Smooth muscle cell (in vitro differentiated cells): ENCODE results near the gene AGAP1. TPM values are rescaled to one million over a fixed set of nuclear protein-coding genes. Genes with fewer than 3 reads are reported as not detected.

Source experiments
- DNase-seq: peaks from one replicate; lab custom pipeline; 2025; ENCODE audit not compliant: unreplicated experiment; lab: John Stamatoyannopoulos, UW
- H2AFZ ChIP-seq: fragments of 200-600 bp; sonication (generic); 2 replicates; pipeline ENCODE4 v1.6.0; 2016; ENCODE audit warnings: antibody characterized with exemption, low read depth, mild to moderate bottlenecking
- H3F3A ChIP-seq: fragments of 200-600 bp; sonication (generic); 2 replicates; pipeline ENCODE4 v1.6.0; 2017; ENCODE audit warnings: antibody characterized with exemption, low read depth
- H3K27ac ChIP-seq: fragments of 200-600 bp; sonication (generic); 2 replicates; pipeline ENCODE4 v1.5.1; 2016; ENCODE audit warnings: low read depth, mild to moderate bottlenecking
- H3K27me3 ChIP-seq: fragments of 200-600 bp; sonication (generic); 2 replicates; pipeline ENCODE4 v1.6.1; 2016; ENCODE audit warnings: low read depth, mild to moderate bottlenecking
- H3K36me3 ChIP-seq: fragments of 200-600 bp; sonication (generic); 2 replicates; pipeline ENCODE4 v1.5.1; 2016; ENCODE audit warnings: low read depth
- H3K4me1 ChIP-seq: fragments of 200-600 bp; sonication (generic); 2 replicates; pipeline ENCODE4 v1.5.1; 2016; ENCODE audit warnings: low read depth
- H3K4me2 ChIP-seq: fragments of 200-600 bp; sonication (generic); 2 replicates; pipeline ENCODE4 v1.6.0; 2016; ENCODE audit warnings: mild to moderate bottlenecking
- H3K4me3 ChIP-seq: fragments of 200-600 bp; sonication (generic); 2 replicates; pipeline ENCODE4 v1.5.1; 2016; ENCODE audit warnings: mild to moderate bottlenecking
- H3K79me2 ChIP-seq: fragments of 200-600 bp; sonication (generic); 2 replicates; pipeline ENCODE4 v1.6.0; 2016; ENCODE audit warnings: low read depth, mild to moderate bottlenecking
- H3K9ac ChIP-seq: fragments of 200-600 bp; sonication (generic); 2 replicates; pipeline ENCODE4 v1.6.0; 2016; ENCODE audit warnings: low read depth
- H3K9me3 ChIP-seq: fragments of 200-600 bp; sonication (generic); replicated peaks from 2 replicates; pipeline ENCODE4 v1.5.1; 2016; ENCODE audit warnings: low read depth
- H4K20me1 ChIP-seq: fragments of 200-600 bp; sonication (generic); 2 replicates; pipeline ENCODE4 v1.6.0; 2016; ENCODE audit warnings: low read depth
- CTCF ChIP-seq: fragments of 200-600 bp; sonication (generic); IDR thresholded peaks from 2 replicates; pipeline ENCODE4 v1.5.1; 2017; ENCODE audit warnings: borderline replicate concordance, mild to moderate bottlenecking, antibody characterized with exemption; ENCODE audit not compliant: insufficient read depth, poor library complexity, severe bottlenecking
- WGBS: methylation state at CpG from one replicate; pipeline ENCODE4 v1.1.7; 2016; ENCODE audit warnings: low lambda C conversion rate; 5-methylcytosine and 5-hydroxymethylcytosine counted together
- polyA plus RNA-seq: library from polyadenylated mRNA; unstranded; fragments of >200 nt; fragmentation: Nextera tagmentation; extraction: Ambion mirVana; gene quantifications from 2 replicates; pipeline ENCODE4 v1.2.1, GENCODE V29; 2016
- total RNA-seq: library from RNA; depleted of rRNA; stranded (reverse); fragments of >200 nt; gene quantifications from 2 replicates; pipeline ENCODE4 v1.2.3, GENCODE V29; 2014

AGAP1 gene
- total and polyA plus RNA-seq, 2 experiments from 2014 or later, result 3.9 to 9.8 TPM

GRCh38 chr2:235554936-235555335 lies 61.1 kb downstream of the AGAP1 start:
- DNase-seq, result no peak
- Histone ChIP-seq H4K20me1 (peaks cover 100% of the 10 kb centered on the region), H3K4me2 (no peak overlapping the region), H3K9ac (no peak overlapping the region), H3F3A (peaks cover 3% of the 10 kb centered on the region), H3K4me1 (no peaks in the 10 kb centered on the region), H3K4me3 (no peak overlapping the region), H3K27me3 (no peaks in the 10 kb centered on the region), H3K27ac (no peak overlapping the region), H3K36me3 (no peaks in the 10 kb centered on the region), H3K79me2 (peaks cover 64% of the 10 kb centered on the region), H2AFZ (no peak overlapping the region), H3K9me3 (no peaks in the 10 kb centered on the region)
- TF ChIP-seq CTCF, result no peak
- 94% methylated on average over 9 of the region's 9 CpGs for WGBS

GRCh38 chr2:235555371-235555770 lies 61.5 kb downstream of the AGAP1 start:
- Histone ChIP-seq H3K27ac (no peak overlapping the region), H3K4me3 (no peak overlapping the region), H3K27me3 (no peaks in the 10 kb centered on the region), H3K36me3 (no peaks in the 10 kb centered on the region), H3K4me2 (no peak overlapping the region), H3K9me3 (no peaks in the 10 kb centered on the region), H3K9ac (no peak overlapping the region), H2AFZ (no peak overlapping the region), H3K4me1 (no peaks in the 10 kb centered on the region), H3K79me2 (peaks cover 68% of the 10 kb centered on the region), H4K20me1 (peaks cover 100% of the 10 kb centered on the region), H3F3A (peaks cover 3% of the 10 kb centered on the region)
- 96% methylated on average over 6 of the region's 6 CpGs for WGBS
- TF ChIP-seq CTCF, result no peak
- no peak for DNase-seq

GRCh38 chr2:235556086-235556485 lies 62.2 kb downstream of the AGAP1 start:
- peaks cover 100% of the 10 kb centered on the region for H4K20me1 ChIP-seq
- WGBS, result 98% methylated on average over 3 of the region's 3 CpGs

More at GRCh38 chr2:235556086-235556485, 62.2 kb downstream of the AGAP1 start:
- Histone ChIP-seq H3K79me2 (peaks cover 67% of the 10 kb centered on the region), H3K27me3 (no peaks in the 10 kb centered on the region), H3K9me3 (no peaks in the 10 kb centered on the region), H3K27ac (no peak overlapping the region), H2AFZ (no peak overlapping the region), H3K4me3 (no peak overlapping the region), H3K9ac (no peak overlapping the region), H3K36me3 (no peaks in the 10 kb centered on the region), H3K4me2 (no peak overlapping the region), H3F3A (peaks cover 3% of the 10 kb centered on the region), H3K4me1 (peaks cover under 1% of the 10 kb centered on the region)
- TF ChIP-seq CTCF, result no peak
- no peak for DNase-seq
